ENCODE results near the gene NRXN3.

The NRXN3 gene

GRCh38 chr14:79271122-79271521, 1100.9 kb downstream of the NRXN3 start:
- no peak for DNase-seq

DNA sequence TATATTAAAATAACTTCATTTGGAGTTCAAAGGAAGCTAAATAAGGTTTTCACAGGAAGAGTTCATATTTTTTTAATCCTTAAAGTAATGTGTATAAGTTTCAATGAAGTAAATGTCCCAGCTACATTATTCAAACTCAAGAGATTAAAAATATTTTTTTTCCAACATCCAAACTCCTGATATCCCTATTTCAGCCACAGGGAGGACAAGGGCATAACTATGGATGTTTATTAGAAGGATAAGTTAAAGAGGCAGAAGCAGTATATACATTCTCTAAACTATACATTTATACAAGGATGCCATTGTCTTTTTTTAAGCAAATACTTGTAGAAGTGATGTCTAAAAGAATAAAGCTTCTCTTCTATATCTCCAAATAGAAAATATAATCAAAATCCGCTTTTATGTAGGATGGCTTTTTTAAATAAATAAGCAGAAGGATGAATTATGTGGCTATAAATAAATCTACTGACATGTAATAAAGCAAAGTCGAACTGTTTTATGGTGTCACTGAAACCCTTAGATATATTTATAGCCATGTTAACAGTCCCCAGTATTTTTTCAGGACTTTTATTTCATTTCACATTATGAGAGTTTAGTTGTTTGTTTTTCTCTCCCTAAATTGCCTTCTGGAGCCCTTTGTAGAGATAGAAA, 1104.6 kb downstream of the NRXN3 start:
- DNase-seq, result no peak

- no peak for DNase-seq
Measured at GRCh38 chr14:79275292-79275655, 1105.1 kb downstream of the NRXN3 start.

DNA sequence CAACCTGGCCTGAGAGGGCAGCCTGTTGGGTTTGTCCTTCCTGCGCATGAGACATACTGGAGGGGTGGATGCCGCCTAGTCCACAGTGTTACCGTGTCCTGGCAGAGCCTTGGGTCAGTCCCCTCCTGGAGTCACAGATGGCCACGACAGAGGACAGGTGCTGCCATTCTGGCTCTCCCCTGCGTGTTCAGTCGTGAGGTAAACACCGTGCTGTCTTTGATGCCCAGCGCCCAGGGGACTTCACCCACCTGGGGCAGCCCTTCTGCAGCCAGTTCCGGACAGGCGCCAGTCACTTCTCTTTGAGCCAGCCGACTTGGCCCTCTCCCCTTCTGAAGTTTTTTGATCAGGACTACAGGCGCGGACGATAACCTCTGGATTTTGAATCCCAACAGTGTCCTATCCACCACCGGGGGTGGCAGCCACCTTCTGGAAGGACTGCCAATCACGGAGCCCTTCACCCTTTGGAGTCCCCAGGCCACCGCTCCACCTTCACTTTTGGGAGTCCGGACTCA, 1108.2 kb downstream of the NRXN3 start:
- no peak for DNase-seq

DNA sequence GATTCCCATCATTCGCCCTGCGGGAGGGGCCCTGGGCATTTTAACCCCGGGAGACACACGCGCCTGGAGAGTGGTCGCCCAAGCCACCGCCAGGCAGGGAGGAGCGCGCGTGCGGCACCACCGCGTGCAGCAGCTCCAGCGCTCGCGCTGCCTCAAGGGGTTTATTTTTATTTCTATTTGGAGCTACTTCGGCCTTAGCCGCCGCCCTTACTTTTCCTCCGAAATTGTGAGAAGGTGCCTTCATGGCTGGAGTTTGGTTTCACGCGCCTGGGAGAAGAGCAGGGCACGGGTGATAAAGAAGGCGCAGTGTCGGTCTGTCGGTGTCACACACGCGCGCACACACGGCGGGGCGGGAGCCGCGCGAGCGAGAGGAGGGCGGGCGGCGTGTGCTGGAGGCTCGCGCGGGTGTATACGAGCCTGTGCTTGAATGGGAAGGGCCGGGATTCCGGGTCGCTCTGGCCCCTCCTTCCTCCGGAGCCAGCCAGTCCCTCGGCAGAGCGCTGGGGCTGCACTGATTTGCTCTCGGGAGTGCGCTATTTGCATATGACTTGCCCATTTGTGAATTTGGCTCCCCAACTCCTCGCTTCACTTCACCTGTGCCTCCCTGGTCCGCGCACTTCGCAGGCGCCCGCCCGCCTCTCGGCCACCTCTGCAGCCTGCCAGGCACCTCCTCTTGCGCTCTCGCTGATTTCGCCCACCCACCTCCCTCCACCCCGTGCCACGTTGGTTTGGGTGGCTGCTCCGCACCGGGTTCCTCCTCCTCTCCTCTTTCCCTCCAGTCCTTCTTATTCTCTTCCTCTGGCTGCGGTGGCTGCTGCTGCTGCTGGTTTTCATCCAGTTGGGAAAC, 1108.8 kb downstream of the NRXN3 start:
- no peak for DNase-seq

- no peak for DNase-seq
Measured at GRCh38 chr14:79279645-79280597, 1109.7 kb downstream of the NRXN3 start.

DNA sequence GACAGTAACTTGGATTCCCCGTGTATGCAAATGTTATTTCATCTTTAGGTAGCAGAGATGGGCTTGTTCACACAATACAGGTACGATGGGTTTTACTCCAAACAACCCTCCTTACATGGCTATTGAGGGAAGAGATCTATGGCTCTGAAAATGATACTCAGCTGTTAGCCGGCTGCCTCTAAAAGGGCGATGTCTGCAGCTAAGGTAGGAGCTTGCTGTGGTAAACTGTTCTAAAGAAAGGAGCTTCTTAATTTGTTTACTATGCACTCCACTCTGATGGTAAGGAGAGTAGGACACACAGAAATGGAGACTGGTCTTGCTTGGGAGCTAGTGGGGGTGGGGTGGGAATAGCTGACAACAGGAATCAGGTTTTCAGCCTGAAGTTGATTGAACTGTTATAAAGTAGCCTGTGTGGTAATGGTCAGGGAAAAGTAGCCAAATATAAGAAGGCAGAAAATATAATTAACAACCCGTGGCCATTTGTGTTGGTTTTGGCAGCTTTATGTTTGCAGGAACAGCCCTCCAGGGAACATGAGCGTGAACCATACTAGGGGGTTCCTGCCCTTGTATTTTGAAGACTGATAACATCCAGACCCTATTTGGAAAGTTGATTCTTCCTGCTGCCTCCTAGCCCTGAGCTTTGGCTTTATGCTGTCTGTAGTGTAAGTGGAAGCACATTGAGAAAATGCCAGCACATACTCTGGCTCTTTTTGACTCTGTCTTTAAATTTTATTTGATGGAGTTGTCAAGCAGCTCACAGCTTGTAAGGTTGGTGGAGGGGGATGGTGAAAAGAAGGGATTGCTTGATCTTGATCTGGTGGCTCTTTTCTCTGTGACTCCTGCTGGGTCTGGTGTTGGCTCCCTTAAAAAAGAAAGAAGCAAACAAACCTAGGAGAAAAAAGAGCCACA, 1111.3 kb downstream of the NRXN3 start:
- DNase-seq, result no peak

GRCh38 chr14:79284621-79285020, 1114.4 kb downstream of the NRXN3 start:
- no peak for DNase-seq

DNA sequence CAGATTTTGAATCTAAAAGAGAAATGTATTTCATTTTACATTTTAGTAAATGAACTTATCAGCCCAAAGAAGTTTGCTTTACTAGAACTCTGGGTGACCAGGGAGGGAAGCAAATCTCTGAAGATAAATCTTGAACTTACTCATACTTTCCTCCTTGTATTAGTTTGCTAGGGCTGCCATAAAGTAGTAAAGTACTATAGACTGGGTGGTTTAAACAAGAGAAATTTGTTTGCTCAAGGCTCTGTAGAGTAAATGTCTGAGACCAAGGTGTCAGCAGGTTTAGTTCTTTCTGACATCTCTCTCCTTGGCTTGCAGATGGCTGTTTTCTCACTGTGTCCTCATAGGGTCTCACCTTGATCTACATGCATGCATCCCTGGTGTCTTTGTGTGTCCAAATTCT, 1115.1 kb downstream of the NRXN3 start:
- no peak for DNase-seq

- DNase-seq, result no peak
Measured at GRCh38 chr14:79287976-79288375, 1117.8 kb downstream of the NRXN3 start.

GRCh38 chr14:79293482-79294177, 1123.5 kb downstream of the NRXN3 start:
- DNase-seq, result no peak

- DNase-seq, result no peak
Measured at GRCh38 chr14:79294499-79294898, 1124.3 kb downstream of the NRXN3 start.

- no peak for DNase-seq
Measured at GRCh38 chr14:79295385-79295784, 1125.2 kb downstream of the NRXN3 start.

DNA sequence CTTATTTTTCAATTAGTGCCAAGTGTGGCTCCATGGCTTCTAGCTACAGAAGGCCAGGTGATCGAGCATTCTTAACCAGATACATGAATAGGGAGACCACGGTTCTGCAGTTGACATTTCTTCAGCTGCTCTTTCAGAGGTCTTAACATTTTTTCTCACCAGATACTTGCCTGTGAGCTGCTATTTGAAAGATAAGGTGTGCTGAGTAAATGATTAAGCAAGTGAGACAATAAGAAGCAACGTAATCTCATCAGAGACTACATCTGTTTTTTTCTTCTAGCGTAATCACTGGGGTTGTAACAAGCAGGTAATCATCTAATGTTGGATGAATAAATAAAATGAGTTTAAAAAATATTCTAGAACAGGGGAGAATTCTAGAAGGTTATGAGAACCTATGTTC, 1128.2 kb downstream of the NRXN3 start:
- DNase-seq, result no peak

DNA sequence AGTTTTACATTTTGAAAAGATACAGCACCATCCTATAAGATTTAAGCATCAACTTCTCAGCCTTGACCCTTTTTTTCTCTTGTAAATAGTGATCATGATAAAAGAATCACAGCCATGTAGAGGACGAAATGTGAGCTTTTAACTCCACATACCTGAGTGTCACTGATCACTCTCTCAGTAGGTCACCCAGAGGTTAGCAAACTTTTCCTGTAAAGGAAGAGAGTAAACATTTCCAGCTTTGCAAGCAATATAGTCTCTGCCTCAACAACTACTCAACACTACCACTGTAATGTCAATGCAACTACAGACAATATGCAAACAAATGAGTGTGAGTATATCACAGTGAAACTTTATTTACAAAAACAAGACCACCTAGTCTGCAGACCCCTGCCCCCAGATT, 1129.0 kb downstream of the NRXN3 start:
- DNase-seq, result no peak

DNA sequence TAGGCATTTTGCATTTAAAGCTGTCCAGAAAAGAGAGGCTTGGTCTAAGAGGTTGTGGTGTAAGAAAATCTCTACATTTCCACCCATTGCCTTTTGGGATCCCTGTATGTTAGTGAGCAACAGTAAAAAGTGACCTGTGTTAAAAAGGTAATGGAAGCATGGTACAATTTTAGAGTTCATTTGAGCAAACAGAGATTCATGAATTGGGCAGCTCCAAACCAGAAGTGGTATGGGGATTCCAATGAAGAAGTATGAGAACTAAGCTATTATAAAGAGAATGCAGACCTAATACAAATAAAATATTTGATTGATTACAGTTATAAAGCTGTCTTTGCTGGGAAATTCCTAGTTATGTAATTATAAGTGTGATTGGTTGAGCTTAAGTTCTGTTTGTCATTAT, 1134.1 kb downstream of the NRXN3 start:
- DNase-seq, result no peak

- no peak for DNase-seq
Measured at GRCh38 chr14:79306546-79306945, 1136.4 kb downstream of the NRXN3 start.

DNA sequence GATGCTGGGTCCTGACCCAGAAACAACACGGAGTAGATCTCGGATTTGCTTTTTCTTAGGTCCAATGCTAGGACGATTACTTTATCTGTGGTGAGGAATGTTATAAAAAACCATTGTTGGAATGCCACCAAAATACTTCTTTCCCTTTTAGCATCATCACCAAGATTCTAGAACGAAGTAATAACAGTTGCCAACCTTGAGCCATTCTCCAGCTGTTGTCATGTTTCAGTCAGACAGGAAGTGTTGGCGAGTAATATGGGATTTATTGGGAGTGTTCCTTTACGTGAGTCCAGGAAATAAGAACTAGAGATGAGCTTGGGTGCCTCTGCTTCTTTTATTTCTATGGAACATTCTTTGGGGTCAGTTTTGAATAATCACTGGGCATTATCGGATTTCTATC, 1148.2 kb downstream of the NRXN3 start:
- DNase-seq, result no peak

- DNase-seq, result no peak
Measured at GRCh38 chr14:79320561-79320960, 1150.4 kb downstream of the NRXN3 start.

GRCh38 chr14:79321070-79321469, 1150.9 kb downstream of the NRXN3 start:
- no peak for DNase-seq

GRCh38 chr14:79325071-79325470, 1154.9 kb downstream of the NRXN3 start:
- DNase-seq, result no peak
